K562 (cell line): ENCODE data around the gene TANGO6. TPM values are rescaled to one million over a fixed set of nuclear protein-coding genes. Genes with fewer than 3 reads are reported as not detected.

ENCODE experiments used
- ARID2 ChIP-seq: fragments of 450-650 bp; IDR thresholded peaks from 2 replicates; pipeline ENCODE4 v1.6.1; 2017; ENCODE audit warnings: antibody characterized with exemption, mild to moderate bottlenecking
- ARNT ChIP-seq, 2 experiments: fragments of 450-650 bp; IDR thresholded peaks; 2 replicates each; pipeline ENCODE4 v1.6.1; 2016; ENCODE audit warnings: mild to moderate bottlenecking in 1 of 2
- EHMT2 ChIP-seq: fragments of 450-650 bp; IDR thresholded peaks from 2 replicates; pipeline ENCODE4 v1.6.1; 2018; ENCODE audit warnings: antibody characterized with exemption
- ELF4 ChIP-seq: fragments of 450-650 bp; formaldehyde crosslinking; IDR thresholded peaks from 2 replicates; pipeline ENCODE4 v1.4.0; 2022; ENCODE audit warnings: missing genetic modification characterization
- ERF ChIP-seq: fragments of 450-650 bp; formaldehyde crosslinking; IDR thresholded peaks from 2 replicates; pipeline ENCODE4 v1.4.0; 2020; ENCODE audit warnings: mild to moderate bottlenecking, mixed read lengths
- FOXA1 ChIP-seq: fragments of 450-650 bp; IDR thresholded peaks from 2 replicates; pipeline ENCODE4 v1.6.1; 2016; ENCODE audit warnings: mild to moderate bottlenecking, borderline replicate concordance
- HIVEP1 ChIP-seq: fragments of 250-450 bp; sonication (Bioruptor Pico); IDR thresholded peaks from 2 replicates; pipeline ENCODE4 v1.4.0; 2020; ENCODE audit warnings: mild to moderate bottlenecking
- HNRNPK ChIP-seq: fragments of 200-400 bp; formaldehyde crosslinking; IDR thresholded peaks from one replicate; pipeline ENCODE4 v1.6.1; 2018; ENCODE audit warnings: mild to moderate bottlenecking, low read depth, low read length; ENCODE audit not compliant: poor library complexity, severe bottlenecking
- KDM1A ChIP-seq, 2 experiments: fragments of 450-650 bp; IDR thresholded peaks; 2 replicates each; pipeline ENCODE4 v1.6.1; 2016; ENCODE audit warnings: mild to moderate bottlenecking in 2 of 2
- KLF6 ChIP-seq: fragments of 250-450 bp; sonication (Bioruptor Pico); IDR thresholded peaks from 2 replicates; pipeline ENCODE4 v1.4.0; 2020; ENCODE audit warnings: mild to moderate bottlenecking, moderate library complexity, borderline replicate concordance
- LARP7 ChIP-seq: fragments of 450-650 bp; IDR thresholded peaks from 2 replicates; pipeline ENCODE4 v1.6.1; 2016
- MCM3 ChIP-seq: fragments of 450-650 bp; IDR thresholded peaks from 2 replicates; pipeline ENCODE4 v1.6.1; 2016
- NCOA1 ChIP-seq: fragments of 450-650 bp; IDR thresholded peaks from 2 replicates; pipeline ENCODE4 v1.6.1; 2016; ENCODE audit warnings: low read depth
- PHF8 ChIP-seq: fragments of 200-600 bp; sonication (generic); IDR thresholded peaks from 2 replicates; pipeline ENCODE4 v1.6.1; 2012; ENCODE audit warnings: mixed run types, mild to moderate bottlenecking, inconsistent platforms, low read length, moderate library complexity, borderline replicate concordance
- POLR2AphosphoS5 ChIP-seq: IDR thresholded peaks from 2 replicates; pipeline ENCODE4 v1.6.1; 2011; ENCODE audit warnings: mild to moderate bottlenecking, low read depth, low read length, moderate library complexity; ENCODE audit not compliant: control insufficient read depth, insufficient read depth
- POLR2H ChIP-seq: IDR thresholded peaks from 2 replicates; pipeline ENCODE4 v1.6.1; 2016; ENCODE audit warnings: missing genetic modification characterization, low read depth, mild to moderate bottlenecking, control low read depth, missing compliant biosample characterization, moderate library complexity
- PRMT5 ChIP-seq: sonication (generic); formaldehyde crosslinking; IDR thresholded peaks from 2 replicates; pipeline ENCODE4 v1.5.0; 2020; ENCODE audit warnings: missing genetic modification reagents
- SMAD3 ChIP-seq: fragments of 450-650 bp; formaldehyde crosslinking; conservative IDR thresholded peaks from 2 replicates; pipeline ENCODE4 v1.4.0; 2020; ENCODE audit warnings: mild to moderate bottlenecking
- SMARCA4 ChIP-seq: fragments of 450-650 bp; IDR thresholded peaks from 2 replicates; pipeline ENCODE4 v1.6.1; 2016
- SPI1 ChIP-seq: IDR thresholded peaks from 2 replicates; pipeline ENCODE4 v1.6.1; 2011; ENCODE audit warnings: low read depth, low read length, control low read depth, borderline replicate concordance
- SRF ChIP-seq, 2 experiments: fragments of 250-450, 450-650 bp in 1 of 2; sonication (Bioruptor Pico) in 1 of 2; sonication (generic) in 1 of 2; formaldehyde crosslinking; IDR thresholded peaks; 2 replicates each; pipeline versions ENCODE4 v1.5.0 to v1.5.1; 2020 to 2022; ENCODE audit warnings: mild to moderate bottlenecking in 1 of 2, missing genetic modification reagents in 1 of 2
- TCFL5 ChIP-seq: fragments of 250-450 bp; sonication (Bioruptor Pico); conservative IDR thresholded peaks from 2 replicates; pipeline ENCODE4 v1.6.1; 2021; ENCODE audit warnings: mild to moderate bottlenecking, moderate library complexity, matching md5 sums
- TEAD2 ChIP-seq: fragments of 450-650 bp; IDR thresholded peaks from 2 replicates; pipeline ENCODE4 v1.6.1; 2016; ENCODE audit warnings: missing genetic modification characterization, control low read depth, missing compliant biosample characterization
- YY1 ChIP-seq, 3 experiments: IDR thresholded peaks; 2 replicates each; pipeline ENCODE4 v1.6.1; 2011; ENCODE audit warnings: low read length in 2 of 3, mild to moderate bottlenecking in 2 of 3, moderate library complexity in 2 of 3, borderline replicate concordance in 1 of 3, control low read depth in 1 of 3, low read depth in 1 of 3; ENCODE audit not compliant: insufficient read depth in 3 of 3, insufficient replicate concordance in 2 of 3, control insufficient read depth in 1 of 3, insufficient read length in 1 of 3; ENCODE audit errors: extremely low read depth in 1 of 3
- ZKSCAN1 ChIP-seq: fragments of 150-350 bp; IDR thresholded peaks from 2 replicates; pipeline ENCODE4 v1.6.1; 2016; ENCODE audit warnings: low read depth, low read length
- ZNF778 ChIP-seq: fragments of 450-650 bp; formaldehyde crosslinking; IDR thresholded peaks from 2 replicates; pipeline ENCODE4 v1.4.0; 2020; ENCODE audit warnings: mild to moderate bottlenecking, moderate library complexity
- ZSCAN29 ChIP-seq: fragments of 450-650 bp; IDR thresholded peaks from 2 replicates; pipeline ENCODE4 v1.6.1; 2017
- polyA plus RNA-seq, 8 experiments: library from polyadenylated mRNA; depleted of rRNA in 4 of 8; stranded (reverse) in 5 of 8; unstranded in 3 of 8; fragments of >200 nt; fragmentation: Nextera tagmentation in 2 of 8; fragmentation: Illumina TruSeq in 1 of 8; extraction: Ambion mirVana in 2 of 8; extraction: Trizol in 1 of 8; gene quantifications; 2 replicates each; pipeline versions ENCODE4 v1.2.1 to v1.2.3, GENCODE V29; 2011 to 2014; ENCODE audit warnings: inconsistent platforms in 1 of 8, missing spikeins in 1 of 8
- total RNA-seq, 7 experiments: library from RNA; depleted of rRNA in 6 of 7; stranded (reverse); fragments of >200 nt in 6 of 7; fragmentation: Illumina TruSeq in 2 of 7; extraction: Trizol in 2 of 7; gene quantifications; 2 replicates each; pipeline versions ENCODE4 v1.2.1 to v1.2.3, GENCODE V29; 2011 to 2021; ENCODE audit warnings: low replicate concordance in 1 of 7
- TF ChIP-seq, protein P1 (sequence below), 2 experiments: fragments of 450-650 bp in 1 of 2; sonication (generic) in 1 of 2; formaldehyde crosslinking; conservative IDR thresholded peaks; 2 replicates each; pipeline versions ENCODE4 v1.4.0 to v1.8.1; 2020 to 2022; ENCODE audit warnings: mild to moderate bottlenecking in 1 of 2, missing genetic modification reagents in 1 of 2
- TF ChIP-seq, protein P2 (sequence below): IDR thresholded peaks from 2 replicates; pipeline ENCODE4 v1.6.1; 2016; ENCODE audit warnings: missing genetic modification characterization, missing compliant biosample characterization

The TANGO6 gene
- total and polyA plus RNA-seq, 9 of the 15 experiments (the other 6 are each of a cell fraction or from before 2014, with no cell fraction given), result 1.6 to 15.2 (median 9.6) TPM

DNA sequence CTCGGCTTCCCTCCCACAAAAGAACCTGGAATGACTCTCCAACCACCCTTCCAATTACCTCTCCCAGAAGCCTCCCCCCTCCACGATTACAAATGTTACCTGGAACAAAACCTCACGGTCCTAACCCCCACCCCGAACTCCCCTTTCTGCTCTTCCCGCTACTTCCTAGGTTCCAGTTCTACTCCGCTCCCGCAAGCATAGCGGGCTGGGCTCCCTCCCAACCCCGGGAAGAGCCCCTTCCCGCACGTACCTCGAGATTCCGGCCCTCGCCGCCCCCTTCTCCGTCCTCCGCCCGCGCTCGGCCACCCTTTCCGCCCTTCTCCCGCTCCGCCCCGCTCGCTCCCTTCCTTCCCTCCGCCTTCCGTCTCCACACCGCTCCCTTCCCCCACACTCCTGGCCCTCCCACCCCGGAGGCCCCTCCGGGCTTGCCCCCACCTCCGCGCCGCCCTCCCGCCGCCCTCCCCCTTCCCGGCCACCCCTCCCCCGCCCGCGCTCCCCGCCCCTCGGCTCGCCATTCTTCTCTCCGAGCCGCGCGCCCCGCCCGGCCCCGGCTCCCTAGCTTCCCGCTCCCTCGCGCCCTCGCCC, 288.6 kb downstream of the TANGO6 start (continued):
- TF ChIP-seq PHF8, result peak; percentile 55
- no peak for TF ChIP-seq TEAD2 (tag)
- TF ChIP-seq SPI1, result no peak
- no peak for TF ChIP-seq FOXA1
- TF ChIP-seq POLR2H, result 0 out of 2 replicates have a peak, but pooled peaks have one; percentile 52
- no peak for TF ChIP-seq ZKSCAN1
- TF ChIP-seq, protein P1, sequence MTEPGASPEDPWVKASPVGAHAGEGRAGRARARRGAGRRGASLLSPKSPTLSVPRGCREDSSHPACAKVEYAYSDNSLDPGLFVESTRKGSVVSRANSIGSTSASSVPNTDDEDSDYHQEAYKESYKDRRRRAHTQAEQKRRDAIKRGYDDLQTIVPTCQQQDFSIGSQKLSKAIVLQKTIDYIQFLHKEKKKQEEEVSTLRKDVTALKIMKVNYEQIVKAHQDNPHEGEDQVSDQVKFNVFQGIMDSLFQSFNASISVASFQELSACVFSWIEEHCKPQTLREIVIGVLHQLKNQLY (CRISPR knock-in tag; conservative IDR thresholded peaks at IDR 0.05), result peak in 1 of 2 experiments; percentile 73; a peak in 1 of 4 replicates
- peak in 1 of 2 experiments; percentile 64; a peak in 1 of 4 replicates for TF ChIP-seq SRF (CRISPR knock-in tag; IDR thresholded peaks at IDR 0.05)
- TF ChIP-seq ERF (CRISPR knock-in tag), result 0 out of 2 replicates have a peak, but pooled peaks have one; percentile 46
- TF ChIP-seq, protein P2, sequence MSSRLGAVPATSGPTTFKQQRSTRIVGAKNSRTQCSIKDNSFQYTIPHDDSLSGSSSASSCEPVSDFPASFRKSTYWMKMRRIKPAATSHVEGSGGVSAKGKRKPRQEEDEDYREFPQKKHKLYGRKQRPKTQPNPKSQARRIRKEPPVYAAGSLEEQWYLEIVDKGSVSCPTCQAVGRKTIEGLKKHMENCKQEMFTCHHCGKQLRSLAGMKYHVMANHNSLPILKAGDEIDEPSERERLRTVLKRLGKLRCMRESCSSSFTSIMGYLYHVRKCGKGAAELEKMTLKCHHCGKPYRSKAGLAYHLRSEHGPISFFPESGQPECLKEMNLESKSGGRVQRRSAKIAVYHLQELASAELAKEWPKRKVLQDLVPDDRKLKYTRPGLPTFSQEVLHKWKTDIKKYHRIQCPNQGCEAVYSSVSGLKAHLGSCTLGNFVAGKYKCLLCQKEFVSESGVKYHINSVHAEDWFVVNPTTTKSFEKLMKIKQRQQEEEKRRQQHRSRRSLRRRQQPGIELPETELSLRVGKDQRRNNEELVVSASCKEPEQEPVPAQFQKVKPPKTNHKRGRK (tag), result no peak
- TF ChIP-seq POLR2AphosphoS5, result no peak
- TF ChIP-seq MCM3, result no peak
- peak in 1 of 2 experiments; percentile 63; a peak in 1 of 4 replicates for TF ChIP-seq KDM1A (IDR thresholded peaks at IDR 0.05)
- TF ChIP-seq SMARCA4, result peak; percentile 44; the same call in 1 of the 2 replicates
- TF ChIP-seq EHMT2, result 0 out of 2 replicates have a peak, but pooled peaks have one; percentile 13
- TF ChIP-seq ARNT (IDR thresholded peaks at IDR 0.05), result peak; percentile 16 to 46; a peak in 1 of 4 replicates
- 0 out of 2 replicates have a peak, but pooled peaks have one; percentile 14 for TF ChIP-seq SMAD3
- no peak for TF ChIP-seq PRMT5 (CRISPR knock-in tag)
- TF ChIP-seq HNRNPK, result no peak
- TF ChIP-seq HIVEP1 (CRISPR knock-in tag), result 0 out of 2 replicates have a peak, but pooled peaks have one; percentile 30
- peak; percentile 54 for TF ChIP-seq NCOA1
- TF ChIP-seq YY1 (IDR thresholded peaks at IDR 0.05; ENCODE audit: borderline replicate concordance in 1 of 3, control insufficient read depth in 1 of 3, extremely low read depth in 1 of 3, insufficient read depth in 3 of 3, insufficient read length in 1 of 3, insufficient replicate concordance in 2 of 3, low read depth in 1 of 3, low read length in 2 of 3), result no peak
- TF ChIP-seq ZSCAN29, result peak; percentile 28; the same call in 1 of the 2 replicates
- TF ChIP-seq ZNF778 (CRISPR knock-in tag), result no peak
- TF ChIP-seq ELF4 (CRISPR knock-in tag), result peak; percentile 84
- no peak for TF ChIP-seq TCFL5 (CRISPR knock-in tag)
- 0 out of 2 replicates have a peak, but pooled peaks have one; percentile 86 for TF ChIP-seq LARP7
- TF ChIP-seq KLF6 (CRISPR knock-in tag), result peak; percentile 55; the same call in 1 of the 2 replicates
- TF ChIP-seq ARID2, result 0 out of 2 replicates have a peak, but pooled peaks have one; percentile 23
